Activated naive CD4-positive, alpha-beta T cell treated with anti-CD3 and anti-CD28 coated beads, Interleukin-2, amount 50 U/mL, for 24 hours (primary cell): ENCODE data around the gene KCNC1.

Experiments
- H3K27ac Mint-ChIP-seq: one replicate; pipeline ENCODE4 v1.8.0; 2021; ENCODE audit warnings: mild to moderate bottlenecking, mixed read lengths
- H3K27me3 Mint-ChIP-seq: one replicate; pipeline ENCODE4 v1.8.0; 2021; ENCODE audit warnings: mixed read lengths
- H3K36me3 Mint-ChIP-seq: one replicate; pipeline ENCODE4 v1.8.0; 2021; ENCODE audit warnings: mixed read lengths
- H3K4me1 Mint-ChIP-seq: one replicate; pipeline ENCODE4 v1.8.0; 2021; ENCODE audit warnings: mixed read lengths
- H3K4me3 Mint-ChIP-seq: one replicate; pipeline ENCODE4 v1.8.0; 2021; ENCODE audit warnings: mild to moderate bottlenecking, mixed read lengths
- H3K9me3 Mint-ChIP-seq: one replicate; pipeline ENCODE4 v1.8.0; 2021; ENCODE audit warnings: mixed read lengths

KCNC1 gene

DNA sequence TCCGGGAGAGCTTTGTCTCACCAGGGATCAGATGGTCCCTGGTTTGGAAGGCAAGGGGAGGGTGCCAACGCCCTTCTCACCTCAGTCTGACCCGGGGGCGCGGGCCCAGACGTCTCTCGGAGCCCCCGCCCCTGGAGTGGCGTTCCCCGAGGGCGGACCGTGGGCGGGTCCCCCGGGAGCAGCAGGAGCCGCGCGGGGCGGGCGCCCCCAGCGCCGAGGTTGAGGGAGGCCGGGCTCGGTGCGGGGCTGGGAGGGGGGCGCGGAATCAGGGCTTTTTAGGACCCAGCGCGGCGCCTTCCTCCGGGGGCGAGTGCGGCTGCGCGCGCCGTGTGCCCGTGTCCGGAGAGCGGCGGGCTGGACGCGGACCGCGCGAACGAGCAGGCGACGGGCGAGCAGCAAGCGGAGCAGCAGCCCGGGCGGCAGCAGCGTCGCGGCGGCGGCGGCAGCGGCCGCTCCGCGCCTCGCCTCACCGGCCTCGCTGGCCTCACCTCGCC is at the start of gene KCNC1:
TSS of gene KCNC1 (plus strand) at position 364 of the 494 bp plus-strand sequence. CDS start 1,222 bp downstream, outside the sequence.
- Mint-ChIP-seq H3K27ac (no peak within 1 kb of the TSS), H3K4me1 (peaks cover 6% of the 10 kb centered on the region), H3K9me3 (no peaks in the 10 kb centered on the region), H3K4me3 (peak within 1 kb of the TSS; percentile 51), H3K36me3 (no peaks in the 10 kb centered on the region), H3K27me3 (peaks cover 35% of the 10 kb centered on the region)

DNA sequence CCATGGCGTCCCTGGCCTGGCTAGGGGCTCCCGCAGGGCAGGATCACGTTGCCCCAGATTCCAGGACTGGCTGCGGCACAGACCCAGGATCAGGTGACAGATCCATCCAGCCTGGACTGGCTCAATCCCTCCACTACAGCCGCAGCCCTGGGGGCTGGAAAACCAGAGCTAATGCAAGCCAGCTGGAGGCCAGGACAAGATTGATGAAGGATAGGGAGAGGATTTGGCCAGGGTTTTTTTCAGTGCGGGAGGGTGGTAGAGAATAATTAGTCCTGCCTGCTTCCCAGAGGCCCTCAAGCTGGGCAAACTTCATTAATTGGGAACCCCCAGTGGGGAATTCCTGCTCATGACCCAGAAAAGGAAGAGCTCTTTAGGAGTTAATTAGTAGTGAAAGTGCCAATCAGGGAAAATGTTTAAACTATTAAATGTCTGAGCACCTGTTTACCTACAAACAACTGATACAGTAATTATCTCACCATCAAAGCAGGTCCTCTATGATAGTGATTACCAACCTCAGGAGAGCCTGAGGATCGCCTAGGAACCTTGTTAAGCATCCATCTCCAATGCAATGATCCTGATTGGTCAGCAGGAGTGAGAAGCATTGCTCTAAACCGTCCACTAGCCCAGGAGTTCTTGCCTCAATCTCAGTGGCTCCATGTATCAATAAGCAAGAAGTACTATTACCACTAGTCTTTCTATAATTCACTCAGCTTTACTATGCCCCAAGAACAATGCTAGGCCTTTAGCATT is 48.2 kb upstream of the KCNC1 start:
- Mint-ChIP-seq H3K4me1 (no peaks in the 10 kb centered on the region), H3K27ac (no peak overlapping the region), H3K4me3 (no peak overlapping the region), H3K36me3 (no peaks in the 10 kb centered on the region), H3K9me3 (no peaks in the 10 kb centered on the region), H3K27me3 (peaks cover 6% of the 10 kb centered on the region)

GRCh38 chr11:17687946-17688670 is 46.5 kb upstream of the KCNC1 start:
- Mint-ChIP-seq H3K9me3 (no peaks in the 10 kb centered on the region), H3K27ac (no peak overlapping the region), H3K36me3 (no peaks in the 10 kb centered on the region), H3K4me1 (no peaks in the 10 kb centered on the region), H3K27me3 (peaks cover 11% of the 10 kb centered on the region), H3K4me3 (no peak overlapping the region)

DNA sequence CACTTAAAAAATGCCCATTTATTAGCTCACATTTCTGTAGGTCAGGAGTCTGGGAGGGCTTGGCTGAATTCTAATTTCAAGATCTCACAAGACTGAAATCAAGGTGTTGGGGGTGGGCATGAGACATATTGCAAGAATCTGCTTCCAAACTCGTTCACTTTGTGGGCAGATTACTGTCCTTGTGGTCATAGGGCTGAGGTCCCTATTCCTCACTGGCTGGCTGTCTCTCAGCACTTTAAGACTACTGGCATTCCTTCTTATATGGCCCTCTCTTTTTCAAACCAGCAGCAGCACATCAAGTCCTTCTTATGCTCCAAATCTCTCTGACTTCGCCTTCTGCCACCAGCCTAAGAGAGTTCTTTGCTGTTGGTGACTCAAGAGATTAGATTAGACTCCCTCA is 43.0 kb upstream of the KCNC1 start:
- peaks cover 22% of the 10 kb centered on the region for H3K27me3 Mint-ChIP-seq
- H3K4me3 Mint-ChIP-seq: no peak overlapping the region
- no peaks in the 10 kb centered on the region for H3K36me3 Mint-ChIP-seq
- no peak overlapping the region for H3K27ac Mint-ChIP-seq
- H3K9me3 Mint-ChIP-seq: no peaks in the 10 kb centered on the region
- H3K4me1 Mint-ChIP-seq: no peaks in the 10 kb centered on the region

GRCh38 chr11:17691976-17692375 is 42.6 kb upstream of the KCNC1 start:
- Mint-ChIP-seq H3K9me3 (no peaks in the 10 kb centered on the region), H3K36me3 (no peaks in the 10 kb centered on the region)

DNA sequence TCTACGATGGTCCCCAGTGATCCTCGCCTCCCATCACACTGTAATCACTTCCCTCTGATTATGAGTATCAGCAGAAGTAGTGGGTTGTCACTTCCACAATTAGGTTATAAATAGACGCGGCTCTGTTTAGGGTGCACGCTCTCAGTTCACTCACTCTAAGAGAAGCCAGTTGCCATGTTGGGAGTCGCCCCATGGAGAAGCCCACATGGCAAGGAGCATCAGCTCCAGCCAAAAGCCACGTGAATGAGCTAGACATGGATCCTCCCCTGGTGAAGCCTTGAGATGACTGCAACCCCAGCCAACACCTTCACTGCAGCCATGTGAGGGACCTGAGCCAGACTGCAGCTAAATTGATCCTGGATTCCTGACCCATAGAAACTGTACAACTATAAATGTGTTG is 41.6 kb upstream of the KCNC1 start:
- Mint-ChIP-seq H3K4me3 (no peak overlapping the region), H3K36me3 (no peaks in the 10 kb centered on the region), H3K4me1 (no peaks in the 10 kb centered on the region), H3K27ac (no peak overlapping the region), H3K27me3 (peaks cover 28% of the 10 kb centered on the region), H3K9me3 (no peaks in the 10 kb centered on the region)

More at GRCh38 chr11:17691976-17692375, 42.6 kb upstream of the KCNC1 start:
- Mint-ChIP-seq H3K4me1 (no peaks in the 10 kb centered on the region), H3K4me3 (no peak overlapping the region), H3K27ac (no peak overlapping the region), H3K27me3 (peaks cover 24% of the 10 kb centered on the region)

GRCh38 chr11:17693531-17693930 is 41.0 kb upstream of the KCNC1 start:
- no peak overlapping the region for H3K4me3 Mint-ChIP-seq
- H3K27ac Mint-ChIP-seq: no peak overlapping the region
- peaks cover 30% of the 10 kb centered on the region for H3K27me3 Mint-ChIP-seq
- no peaks in the 10 kb centered on the region for H3K9me3 Mint-ChIP-seq
- H3K36me3 Mint-ChIP-seq: no peaks in the 10 kb centered on the region
- no peaks in the 10 kb centered on the region for H3K4me1 Mint-ChIP-seq

DNA sequence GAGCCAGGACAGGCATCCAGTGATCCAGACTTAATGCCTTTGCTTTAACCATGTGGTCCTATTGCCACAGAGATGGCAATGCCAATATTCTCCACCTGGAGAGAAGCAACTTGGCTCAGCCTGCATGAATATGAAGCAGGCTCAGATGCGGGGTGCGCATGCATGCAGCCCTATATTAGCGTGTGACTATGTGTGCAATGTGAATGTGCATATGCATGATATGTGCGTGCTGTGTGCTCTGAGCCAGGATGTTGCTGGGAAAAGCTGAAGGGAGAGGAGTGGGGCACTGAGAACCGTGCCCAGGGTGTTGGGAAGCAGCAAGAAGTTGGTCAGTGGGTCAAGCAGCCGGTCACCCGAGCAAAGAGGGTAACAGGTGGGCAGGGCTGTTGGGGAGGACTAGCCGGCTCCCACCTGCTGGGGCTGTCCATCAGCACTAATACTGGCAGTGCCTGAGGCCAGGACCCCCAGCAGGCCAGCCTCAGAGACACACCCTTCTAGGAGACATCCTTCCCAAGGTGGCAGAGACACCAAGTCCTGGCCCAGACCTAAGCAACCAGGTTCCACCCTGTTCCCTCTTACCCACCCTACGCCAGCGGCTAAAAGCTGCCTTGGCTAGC is 40.0 kb upstream of the KCNC1 start:
- no peak overlapping the region for H3K4me3 Mint-ChIP-seq
- no peaks in the 10 kb centered on the region for H3K4me1 Mint-ChIP-seq
- H3K27me3 Mint-ChIP-seq: peaks cover 30% of the 10 kb centered on the region
- H3K36me3 Mint-ChIP-seq: no peaks in the 10 kb centered on the region
- H3K9me3 Mint-ChIP-seq: no peaks in the 10 kb centered on the region
- no peak overlapping the region for H3K27ac Mint-ChIP-seq

GRCh38 chr11:17695454-17696441 is 38.8 kb upstream of the KCNC1 start:
- H3K27me3 Mint-ChIP-seq: peaks cover 30% of the 10 kb centered on the region
- H3K9me3 Mint-ChIP-seq: no peaks in the 10 kb centered on the region
- H3K36me3 Mint-ChIP-seq: no peaks in the 10 kb centered on the region
- no peak overlapping the region for H3K27ac Mint-ChIP-seq
- H3K4me3 Mint-ChIP-seq: no peak overlapping the region
- no peaks in the 10 kb centered on the region for H3K4me1 Mint-ChIP-seq

DNA sequence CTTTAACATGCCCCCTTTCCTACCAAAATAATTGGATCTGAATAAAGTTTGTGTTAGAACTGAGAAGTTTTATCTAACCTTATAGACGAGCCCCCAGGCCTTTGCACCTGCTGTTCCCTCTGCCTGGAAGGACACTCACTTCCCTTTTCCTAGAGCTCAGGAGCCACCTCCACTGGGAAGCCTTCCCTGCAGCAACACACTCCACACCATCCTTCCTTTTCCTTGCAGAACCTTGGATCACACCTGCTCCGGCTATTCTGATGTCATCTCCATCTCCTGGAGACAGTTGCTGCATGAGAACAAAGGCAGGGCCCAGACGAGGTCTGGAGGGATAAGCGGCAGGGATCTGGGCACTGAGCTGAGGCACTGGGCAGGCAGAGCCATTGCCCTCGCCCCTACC is 37.8 kb upstream of the KCNC1 start:
- no peaks in the 10 kb centered on the region for H3K36me3 Mint-ChIP-seq
- H3K27me3 Mint-ChIP-seq: peaks cover 27% of the 10 kb centered on the region
- no peaks in the 10 kb centered on the region for H3K9me3 Mint-ChIP-seq
- H3K4me1 Mint-ChIP-seq: no peaks in the 10 kb centered on the region
- H3K4me3 Mint-ChIP-seq: no peak overlapping the region
- H3K27ac Mint-ChIP-seq: no peak overlapping the region

DNA sequence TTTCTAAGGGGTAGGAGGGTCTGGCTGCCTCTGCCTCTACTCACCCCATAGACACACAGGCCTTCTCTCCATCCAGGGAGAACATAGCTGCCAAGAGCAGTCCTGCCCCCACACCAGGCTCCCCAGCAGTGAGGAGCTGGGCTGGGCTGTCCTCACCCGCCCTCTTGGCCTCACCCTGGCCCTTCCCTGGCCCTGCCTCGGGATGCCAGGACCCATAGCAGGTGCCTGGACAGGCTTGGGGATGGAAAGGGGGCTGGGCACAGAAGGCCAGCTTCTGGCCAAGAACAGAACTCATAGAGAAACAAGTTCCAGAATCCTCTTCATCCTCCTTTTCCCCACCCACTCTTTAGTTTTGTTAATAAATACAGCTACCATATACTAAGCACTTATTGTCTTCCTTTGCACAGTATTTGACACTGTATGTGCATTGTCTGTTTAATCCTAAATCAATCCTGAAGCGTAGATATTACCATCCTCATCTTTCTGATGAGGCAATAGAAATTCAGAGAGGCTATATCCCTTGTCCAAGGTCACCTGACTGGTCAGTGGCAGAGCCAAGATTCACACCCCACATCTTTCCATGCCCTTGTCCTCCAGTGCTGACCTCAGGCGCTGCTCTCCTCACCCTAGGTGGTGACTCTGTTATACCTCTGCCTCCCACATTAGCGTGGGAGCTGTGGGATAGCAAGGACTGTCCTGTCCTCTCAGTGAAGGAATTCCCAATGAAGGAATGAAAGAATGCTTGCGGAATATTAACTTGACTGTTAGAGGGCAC is 37.2 kb upstream of the KCNC1 start:
- H3K27me3 Mint-ChIP-seq: peaks cover 23% of the 10 kb centered on the region
- no peaks in the 10 kb centered on the region for H3K9me3 Mint-ChIP-seq
- no peaks in the 10 kb centered on the region for H3K4me1 Mint-ChIP-seq
- no peak overlapping the region for H3K4me3 Mint-ChIP-seq
- no peaks in the 10 kb centered on the region for H3K36me3 Mint-ChIP-seq
- no peak overlapping the region for H3K27ac Mint-ChIP-seq

GRCh38 chr11:17699147-17700114 is 35.1 kb upstream of the KCNC1 start:
- Mint-ChIP-seq H3K9me3 (no peaks in the 10 kb centered on the region), H3K4me3 (no peak overlapping the region), H3K4me1 (no peaks in the 10 kb centered on the region), H3K36me3 (no peaks in the 10 kb centered on the region), H3K27ac (no peak overlapping the region), H3K27me3 (peaks cover 24% of the 10 kb centered on the region)

- H3K27me3 Mint-ChIP-seq: peaks cover 26% of the 10 kb centered on the region
- no peaks in the 10 kb centered on the region for H3K9me3 Mint-ChIP-seq
- H3K4me1 Mint-ChIP-seq: no peaks in the 10 kb centered on the region
- no peaks in the 10 kb centered on the region for H3K36me3 Mint-ChIP-seq
- H3K27ac Mint-ChIP-seq: no peak overlapping the region
- no peak overlapping the region for H3K4me3 Mint-ChIP-seq
Measured at GRCh38 chr11:17700991-17701390, 33.6 kb upstream of the KCNC1 start.
